DMS53 (cell line): ENCODE measurements around the gene STIM1.
A peak's percentile ranks its signal among the peaks of the same experiment; 100 is the strongest.
"Not testable (repeated sequence)": the region's sequence is repeated elsewhere in the genome, so short reads cannot be mapped to it uniquely, and the experiment has no call there.

Experiments
- DNase-seq: peaks from one replicate; lab custom pipeline; 2025; lab: John Stamatoyannopoulos, UW

The STIM1 gene

GRCh38 chr11:3855808-3856491 is 486 bp downstream of the STIM1 start:
- DNase-seq: peak; percentile 79

GRCh38 chr11:3856856-3857553 is 1.5 kb downstream of the STIM1 start:
- peak; percentile 39 for DNase-seq

GRCh38 chr11:3857628-3858027 is 2.2 kb downstream of the STIM1 start:
- DNase-seq: peak; percentile 59

- DNase-seq: no peak
Measured at GRCh38 chr11:3859373-3859881, 4.0 kb downstream of the STIM1 start.

- no peak for DNase-seq
Measured at GRCh38 chr11:3860375-3860774, 4.9 kb downstream of the STIM1 start.

- DNase-seq: not testable (repeated sequence)
Measured at GRCh38 chr11:3860898-3861393, 5.5 kb downstream of the STIM1 start.

- DNase-seq: no peak
Measured at GRCh38 chr11:3861683-3862082, 6.2 kb downstream of the STIM1 start.

- peak; percentile 34 for DNase-seq
Measured at GRCh38 chr11:3865388-3866193, 10.1 kb downstream of the STIM1 start.

- DNase-seq: peak; percentile 26
Measured at GRCh38 chr11:3866206-3866605, 10.7 kb downstream of the STIM1 start.

GRCh38 chr11:3866836-3867208 is 11.4 kb downstream of the STIM1 start:
- DNase-seq: no peak

GRCh38 chr11:3867209-3868091 is 12.0 kb downstream of the STIM1 start:
- DNase-seq: peak; percentile 64

GRCh38 chr11:3873712-3874349 is 18.4 kb downstream of the STIM1 start:
- DNase-seq: no peak

GRCh38 chr11:3876613-3877012 is 21.1 kb downstream of the STIM1 start:
- no peak for DNase-seq

- DNase-seq: peak; percentile 53
Measured at GRCh38 chr11:3877364-3878257, 22.1 kb downstream of the STIM1 start.

GRCh38 chr11:3878258-3878584 is 22.8 kb downstream of the STIM1 start:
- no peak for DNase-seq

- DNase-seq: peak; percentile 32
Measured at GRCh38 chr11:3879216-3879966, 23.9 kb downstream of the STIM1 start.

- peak; percentile 86 for DNase-seq
Measured at GRCh38 chr11:3879967-3880542, 24.6 kb downstream of the STIM1 start.

GRCh38 chr11:3880724-3881123 is 25.3 kb downstream of the STIM1 start:
- peak; percentile 87 for DNase-seq

- no peak for DNase-seq
Measured at GRCh38 chr11:3882655-3883054, 27.2 kb downstream of the STIM1 start.
